Middle frontal gyrus (tissue), 1 donor: ENCODE data around the gene CALCOCO2.
A peak's percentile ranks its signal among the peaks of the same experiment; 100 is the strongest.
"Not testable (repeated sequence)": the region's sequence is repeated elsewhere in the genome, so short reads cannot be mapped to it uniquely, and the experiment has no call there.

Source experiments
- DNase-seq: peaks from one replicate; pipeline ENCODE4 v3.0.0-alpha.2; 2015; ENCODE audit warnings: low spot score; ENCODE audit errors: extremely low spot score

CALCOCO2 gene, protein sequence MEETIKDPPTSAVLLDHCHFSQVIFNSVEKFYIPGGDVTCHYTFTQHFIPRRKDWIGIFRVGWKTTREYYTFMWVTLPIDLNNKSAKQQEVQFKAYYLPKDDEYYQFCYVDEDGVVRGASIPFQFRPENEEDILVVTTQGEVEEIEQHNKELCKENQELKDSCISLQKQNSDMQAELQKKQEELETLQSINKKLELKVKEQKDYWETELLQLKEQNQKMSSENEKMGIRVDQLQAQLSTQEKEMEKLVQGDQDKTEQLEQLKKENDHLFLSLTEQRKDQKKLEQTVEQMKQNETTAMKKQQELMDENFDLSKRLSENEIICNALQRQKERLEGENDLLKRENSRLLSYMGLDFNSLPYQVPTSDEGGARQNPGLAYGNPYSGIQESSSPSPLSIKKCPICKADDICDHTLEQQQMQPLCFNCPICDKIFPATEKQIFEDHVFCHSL

DNA sequence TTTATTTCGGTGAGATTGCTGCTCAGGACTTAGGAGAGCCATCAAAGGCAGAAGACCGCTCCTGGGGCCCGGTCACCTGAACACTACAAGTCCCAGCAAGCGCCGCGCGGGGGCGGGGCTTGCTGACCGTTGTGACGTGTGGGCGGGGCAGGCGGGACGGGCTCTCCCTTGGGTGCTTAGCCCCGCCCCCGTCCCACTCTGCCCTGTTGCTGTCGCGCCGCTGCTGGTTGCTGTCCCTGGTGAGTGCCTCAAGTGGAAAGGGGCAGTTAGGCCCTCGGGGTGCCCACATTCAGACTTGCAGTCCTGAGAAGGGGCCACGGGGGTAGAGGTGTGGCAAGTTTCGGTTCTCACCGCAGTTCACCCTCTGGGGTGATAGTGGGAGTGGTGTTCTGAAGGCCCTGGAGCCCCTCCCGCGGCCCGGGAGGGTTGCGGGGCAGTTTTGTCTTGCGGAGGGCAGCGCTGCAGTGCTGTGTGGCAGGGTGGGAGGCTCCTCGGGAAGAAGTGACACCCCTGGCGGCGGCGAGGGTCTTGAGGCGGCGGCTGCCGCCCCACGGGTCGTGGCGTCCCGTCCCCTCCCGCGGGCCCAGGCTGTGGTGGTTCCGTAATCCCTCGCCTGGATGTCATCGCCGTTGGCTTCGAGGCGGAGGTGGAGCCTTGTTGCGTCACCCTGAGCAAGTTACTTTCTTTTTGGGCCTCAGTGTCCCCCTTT is at the start of gene CALCOCO2:
CALCOCO2 (plus strand) TSS at position 196 of the 709 bp plus-strand sequence. CDS start 10,673 bp downstream, outside the sequence.
- DNase-seq, result peak; percentile 96

DNA sequence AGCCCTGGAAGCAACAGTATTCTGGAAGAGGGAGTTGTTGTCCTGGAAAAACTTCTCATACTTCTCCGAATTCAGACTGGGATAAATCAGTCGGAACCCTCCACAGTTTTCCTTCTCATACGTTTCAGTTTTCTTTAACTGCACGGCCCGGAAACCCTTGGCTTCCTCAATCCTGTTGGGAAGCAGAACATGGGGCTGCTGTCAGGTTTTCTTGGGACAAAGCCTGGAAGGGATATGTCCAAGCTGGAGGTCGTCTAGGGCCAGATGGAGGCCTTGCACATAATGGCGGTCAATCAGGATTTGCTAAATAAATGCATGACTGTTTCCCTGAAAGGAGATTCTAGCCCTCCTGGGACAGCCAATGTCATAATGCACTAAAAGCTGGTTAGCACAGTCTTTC is 43.0 kb upstream of the CALCOCO2 start:
- DNase-seq, result no peak

DNA sequence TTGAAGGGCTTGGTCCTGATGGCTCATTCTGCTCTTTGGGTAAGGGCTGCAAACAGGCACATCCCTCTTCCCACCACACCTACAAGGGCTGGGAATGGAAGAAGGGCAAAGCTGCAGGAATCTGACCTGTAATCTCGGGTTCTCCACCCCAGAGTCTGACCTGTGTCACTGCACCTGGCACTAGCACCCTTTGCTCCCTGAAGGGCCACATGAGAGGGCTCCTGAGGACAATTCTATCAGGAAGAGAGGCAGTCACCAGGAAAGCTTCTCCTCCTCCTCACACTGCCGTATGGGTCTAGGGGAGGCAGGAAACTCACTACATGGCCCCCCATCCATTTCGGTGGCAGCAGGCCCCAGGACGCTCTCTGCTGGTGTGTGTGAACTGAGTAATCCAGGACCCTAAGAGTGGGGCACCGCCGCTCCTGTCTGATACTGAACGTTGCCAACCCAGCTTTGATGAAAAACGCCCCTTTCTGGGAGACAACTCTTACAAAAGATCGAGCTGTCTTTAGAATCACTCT is 40.2 kb upstream of the CALCOCO2 start:
- no peak for DNase-seq

DNA sequence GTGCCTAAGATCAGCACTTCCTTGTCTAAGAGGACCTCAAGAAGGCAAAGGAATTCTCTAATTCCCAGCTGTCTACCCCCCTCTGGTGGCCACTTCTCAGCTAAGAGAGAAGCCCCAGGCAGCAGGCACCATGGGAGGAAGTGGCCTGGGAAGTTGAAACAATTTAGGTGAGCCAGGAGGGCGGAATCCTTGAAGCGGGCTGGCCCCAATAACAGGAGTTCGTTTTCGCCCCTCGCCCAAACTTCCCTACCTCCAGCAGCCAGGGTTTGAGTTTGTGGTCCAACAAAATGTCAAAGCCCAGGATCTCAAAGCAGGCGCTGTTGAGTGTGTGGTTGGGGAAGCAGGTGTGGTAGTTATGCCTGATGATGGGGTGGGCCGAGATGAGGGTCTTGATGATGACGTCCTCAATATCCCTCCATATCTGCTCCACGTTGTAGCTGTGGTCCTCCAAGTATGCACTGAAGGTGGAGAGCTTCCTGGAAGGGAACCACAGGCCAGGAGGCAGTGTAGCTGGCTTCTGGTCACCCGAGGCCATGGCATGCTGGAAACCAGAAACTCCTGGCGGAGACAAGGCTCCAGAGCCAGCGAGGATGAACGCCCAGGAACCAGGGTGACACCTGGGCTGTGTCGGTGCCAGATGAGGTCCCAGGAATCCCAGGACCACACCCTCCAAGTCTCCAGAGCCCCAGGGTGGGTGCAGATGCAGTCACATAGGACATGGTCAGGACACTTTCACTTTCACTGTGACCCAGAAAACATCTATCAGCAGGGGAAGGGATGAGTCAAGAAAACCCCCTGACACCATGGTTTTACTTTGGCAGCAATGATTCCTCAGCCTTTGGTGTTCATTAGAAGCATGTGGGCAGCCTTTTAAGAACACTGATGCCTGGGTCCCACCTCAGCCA is 39.5 kb upstream of the CALCOCO2 start:
- DNase-seq, result peak; percentile 24

DNA sequence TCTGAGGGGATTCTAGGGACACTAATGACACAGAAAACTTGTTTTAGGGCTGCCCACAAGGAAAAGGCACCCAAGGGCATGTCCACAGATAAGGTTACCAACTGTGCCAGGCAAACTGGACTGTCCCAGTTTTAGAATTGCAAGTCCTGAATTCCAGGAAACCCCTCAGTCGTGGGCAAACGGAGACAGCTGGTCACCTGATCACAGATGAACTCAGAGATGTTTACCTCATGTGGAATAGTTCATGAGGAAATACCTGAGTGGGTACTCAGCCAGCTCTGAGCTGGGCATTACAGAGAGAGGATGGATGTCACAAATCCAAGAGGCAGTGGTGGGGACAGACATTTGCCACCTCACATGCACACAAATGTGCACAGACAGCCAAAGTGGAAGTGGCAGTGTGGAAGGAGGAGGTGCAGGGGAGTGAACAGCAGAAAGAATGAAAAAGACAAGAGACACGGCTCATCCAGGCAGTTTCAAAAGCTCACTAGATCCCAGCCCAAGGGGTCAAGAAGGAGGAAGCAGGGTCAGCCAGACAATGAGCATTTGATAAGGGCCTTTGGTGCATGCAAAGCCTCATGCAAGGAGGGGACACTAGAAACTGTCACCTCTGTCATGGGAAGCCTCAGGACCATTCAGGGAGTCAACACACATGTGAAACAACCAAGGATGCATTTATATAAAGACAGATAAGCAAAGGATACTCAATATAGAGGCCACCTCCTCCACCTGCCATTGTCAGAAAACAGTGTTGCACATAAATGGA is 38.6 kb upstream of the CALCOCO2 start:
- no peak for DNase-seq

DNA sequence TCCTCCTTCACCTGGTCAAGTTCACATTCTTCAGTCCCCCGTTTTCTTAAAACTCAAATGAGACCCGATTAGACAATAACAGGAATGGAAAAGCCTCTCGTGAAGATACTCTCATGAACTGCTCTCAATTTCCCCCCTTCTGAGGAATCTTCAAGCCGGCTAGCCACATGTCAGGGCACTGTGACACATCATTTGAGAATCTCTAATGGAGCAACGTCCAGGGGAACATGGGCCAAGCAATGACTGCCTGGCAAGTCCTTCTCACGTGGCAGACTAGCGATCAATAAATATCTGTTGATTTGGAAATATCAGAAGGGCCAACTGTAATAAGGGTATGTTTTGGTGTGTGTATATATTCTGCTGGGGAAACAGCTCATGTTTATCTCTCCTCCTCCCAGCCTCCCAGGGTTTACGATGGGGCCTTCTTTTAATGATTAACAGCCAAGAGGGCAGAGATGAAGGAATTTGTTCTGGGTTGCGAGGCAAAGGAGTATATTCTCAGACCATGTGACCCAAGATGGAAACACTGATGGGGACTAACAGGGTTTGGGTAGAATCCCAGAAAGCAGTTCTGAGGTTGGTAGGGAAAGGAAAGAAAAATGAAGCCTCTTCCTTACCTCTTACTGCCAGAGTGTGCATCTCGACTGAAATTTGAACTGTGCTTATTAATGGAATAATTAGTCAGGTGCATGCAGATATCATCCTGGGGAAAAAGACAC is 35.2 kb upstream of the CALCOCO2 start:
- no peak for DNase-seq

DNA sequence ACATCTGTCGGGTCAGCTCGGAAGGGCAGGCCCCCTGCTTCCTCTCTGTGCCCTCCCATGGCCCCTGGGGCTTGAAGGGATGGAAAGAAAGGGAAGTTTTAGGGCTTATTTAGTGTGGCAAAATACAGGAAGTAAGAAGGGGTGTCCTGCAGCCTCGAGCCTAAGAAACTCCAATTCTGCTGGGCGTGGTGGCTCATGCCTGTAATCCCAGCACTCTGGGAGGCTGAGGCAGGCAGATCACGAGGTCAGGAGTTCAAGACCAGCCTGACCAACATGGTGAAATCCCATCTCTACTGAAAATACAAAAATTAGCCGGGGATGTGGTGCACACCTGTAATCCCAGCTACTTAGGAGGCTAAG is 34.7 kb upstream of the CALCOCO2 start:
- not testable (repeated sequence) for DNase-seq

DNA sequence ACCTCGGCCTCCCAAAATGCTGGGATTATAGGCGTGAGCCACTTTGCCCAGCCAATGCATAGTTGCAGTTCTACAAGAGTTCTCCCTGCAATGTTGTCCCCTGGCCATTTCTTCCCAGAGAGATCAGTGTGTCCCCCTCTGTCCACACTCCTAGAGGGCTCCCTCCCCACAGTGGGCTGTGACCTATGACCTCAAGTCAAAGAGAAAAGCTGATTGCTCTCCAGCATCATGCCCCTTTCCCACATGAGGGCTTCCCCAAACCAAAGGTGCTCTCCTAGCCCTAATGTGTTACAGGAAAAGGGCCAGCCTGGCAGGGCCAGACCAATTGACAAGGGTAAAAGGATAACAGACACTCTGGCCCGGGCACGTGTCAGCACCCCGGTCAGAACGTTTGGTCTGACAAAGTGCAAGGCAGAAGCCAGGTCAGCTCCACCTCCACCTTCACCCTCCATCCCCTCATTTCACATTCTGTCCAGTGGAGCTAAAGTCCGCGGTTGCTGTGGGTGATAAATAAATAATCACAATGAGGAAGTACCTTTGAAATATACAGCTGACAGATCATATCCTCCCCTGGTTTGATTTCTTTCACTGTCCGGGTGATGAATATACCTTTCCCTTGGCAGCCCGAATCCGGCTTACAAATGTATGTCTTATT is 31.6 kb upstream of the CALCOCO2 start:
- no peak for DNase-seq

DNA sequence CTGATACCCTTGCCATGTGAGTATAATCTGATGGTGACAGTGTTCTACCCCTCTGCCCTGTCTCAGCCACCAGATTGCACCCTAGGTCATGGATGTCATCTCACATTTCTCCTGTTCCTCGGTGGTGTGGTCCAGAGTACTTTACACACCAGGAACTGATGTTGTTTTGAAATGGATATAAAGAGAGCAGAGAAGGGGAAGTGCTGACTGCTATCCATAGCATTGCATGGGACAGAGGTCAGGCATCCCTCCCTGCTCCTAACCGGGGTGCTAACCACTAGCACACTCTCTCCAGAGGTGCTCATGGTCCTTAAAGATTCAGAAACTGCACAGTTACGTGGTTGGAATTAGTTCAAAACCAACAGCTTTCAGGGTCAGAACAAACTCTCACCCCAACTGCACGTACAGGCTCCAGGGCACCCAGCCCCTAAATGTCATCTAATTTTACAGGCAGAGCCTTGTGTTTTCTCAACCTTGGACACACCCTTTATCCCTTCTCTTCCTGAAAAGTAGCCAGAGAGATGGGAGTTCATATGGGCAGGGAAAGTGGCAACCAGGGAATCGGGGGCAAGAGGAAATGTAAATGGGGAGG is 30.1 kb upstream of the CALCOCO2 start:
- no peak for DNase-seq

DNA sequence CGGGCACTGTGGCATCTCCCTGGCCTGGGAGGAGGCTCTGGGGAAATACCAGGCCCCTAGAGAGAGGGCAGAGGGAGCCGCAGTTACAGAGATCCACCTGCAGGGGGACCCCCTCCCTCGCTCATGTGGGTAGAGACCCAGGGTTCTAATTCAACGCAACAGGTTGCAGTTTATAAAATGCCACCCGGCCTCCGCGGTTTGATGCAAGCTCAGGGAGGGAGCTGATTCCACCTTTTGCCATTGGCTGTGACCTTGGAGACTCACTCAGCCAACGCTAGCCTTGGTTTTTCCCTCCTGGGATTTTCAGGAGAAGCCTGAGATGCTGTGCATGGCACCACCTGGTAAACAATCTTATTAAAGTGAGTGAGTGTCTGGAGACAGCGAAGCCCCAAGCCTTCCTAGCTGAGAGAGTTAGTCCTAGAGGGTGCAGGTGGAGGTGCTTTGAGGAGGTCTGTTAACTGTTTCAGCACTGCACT is 25.9 kb upstream of the CALCOCO2 start:
- no peak for DNase-seq

DNA sequence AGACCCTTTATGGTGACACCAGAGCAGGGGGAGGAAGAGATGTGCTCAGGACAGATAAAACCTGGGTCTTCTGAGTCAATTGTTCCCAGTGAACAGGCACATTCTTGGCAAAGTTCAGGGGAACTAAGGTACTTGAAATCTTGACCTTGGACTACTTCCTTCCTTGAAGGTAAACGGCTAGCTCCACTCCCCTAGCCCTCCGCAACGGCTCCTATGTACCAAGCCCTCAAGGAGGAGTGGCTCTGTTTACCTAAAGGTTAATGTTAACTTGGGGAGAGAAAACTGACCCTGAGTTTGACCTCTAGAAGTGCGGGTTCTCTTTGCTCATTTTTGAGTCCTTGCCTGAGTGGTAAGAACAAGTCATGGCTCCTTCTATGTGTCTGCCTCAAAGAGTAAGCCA is 21.7 kb upstream of the CALCOCO2 start:
- DNase-seq, result no peak

DNA sequence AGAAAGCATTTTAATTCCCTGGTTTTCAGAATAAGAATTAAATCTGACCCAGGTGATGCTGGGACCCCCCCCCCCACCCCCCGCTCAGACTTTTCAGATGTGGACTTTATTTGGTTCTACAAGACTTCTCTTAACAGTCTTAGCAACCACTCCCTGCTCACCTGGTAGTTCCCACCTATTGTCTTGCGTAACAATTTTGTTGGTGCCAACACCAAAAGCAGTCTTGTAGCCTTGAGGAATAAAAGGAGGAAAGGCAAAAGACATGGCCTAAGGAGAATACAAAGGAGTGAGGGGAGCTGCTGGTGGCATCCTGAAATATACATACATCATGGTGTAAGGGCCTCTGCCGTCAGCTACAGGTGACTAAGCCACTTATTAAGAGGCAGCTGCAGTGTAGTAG is 18.8 kb upstream of the CALCOCO2 start:
- no peak for DNase-seq

DNA sequence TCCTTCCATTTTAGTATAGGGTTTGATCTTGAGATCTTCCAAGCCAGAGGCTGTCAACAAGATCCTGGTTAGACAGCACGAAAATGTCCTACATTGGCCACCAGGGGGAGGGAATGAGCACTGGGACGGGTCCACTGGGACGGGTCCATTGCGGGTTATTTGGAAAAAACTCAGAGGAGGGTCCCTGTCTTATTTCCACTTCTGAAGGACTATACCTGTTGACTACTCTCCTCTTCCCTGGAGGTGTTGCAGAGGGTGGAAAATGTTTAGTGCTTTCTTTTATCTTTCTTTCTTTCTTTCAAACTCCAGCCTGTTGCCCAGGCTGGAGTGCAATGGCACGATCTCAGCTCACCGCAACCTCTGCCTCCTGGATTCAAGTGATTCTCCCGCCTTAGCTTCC is 16.3 kb upstream of the CALCOCO2 start:
- DNase-seq, result no peak

DNA sequence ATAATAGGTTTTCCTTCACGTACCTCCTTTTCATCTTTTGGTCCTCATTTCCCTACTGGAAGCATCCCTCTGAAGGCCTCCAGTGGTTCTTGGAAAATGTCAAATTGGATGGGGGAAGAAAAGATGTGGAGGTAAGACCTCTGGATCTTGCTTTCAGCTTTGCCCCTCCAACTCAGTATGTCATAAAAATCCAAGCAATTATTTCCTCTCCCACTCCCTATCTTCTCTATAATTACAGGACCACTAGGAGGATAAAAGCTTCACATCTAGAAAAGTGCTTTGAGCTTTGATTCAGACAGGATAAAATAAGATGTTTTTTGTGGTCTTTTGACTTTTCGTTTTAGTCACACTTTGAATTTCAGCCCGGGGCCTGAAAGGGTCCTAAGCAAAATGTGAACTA is 15.5 kb upstream of the CALCOCO2 start:
- no peak for DNase-seq

DNA sequence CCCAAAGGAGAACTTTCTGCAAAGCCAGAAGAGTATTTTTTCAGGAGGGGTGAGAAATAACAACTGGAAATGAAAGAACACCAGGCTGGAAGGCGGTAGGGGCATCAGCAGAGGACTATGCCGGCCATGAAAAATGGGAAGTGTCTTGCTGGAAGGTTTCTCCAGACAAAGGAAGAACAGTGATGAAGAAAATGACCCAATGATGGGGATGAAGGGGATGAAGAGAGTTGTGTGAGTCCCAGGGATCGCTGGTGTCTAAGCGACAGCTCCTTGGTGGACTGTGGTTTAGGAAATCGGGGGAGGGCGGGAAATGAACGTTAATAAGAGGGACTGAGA is 14.4 kb upstream of the CALCOCO2 start:
- no peak for DNase-seq

DNA sequence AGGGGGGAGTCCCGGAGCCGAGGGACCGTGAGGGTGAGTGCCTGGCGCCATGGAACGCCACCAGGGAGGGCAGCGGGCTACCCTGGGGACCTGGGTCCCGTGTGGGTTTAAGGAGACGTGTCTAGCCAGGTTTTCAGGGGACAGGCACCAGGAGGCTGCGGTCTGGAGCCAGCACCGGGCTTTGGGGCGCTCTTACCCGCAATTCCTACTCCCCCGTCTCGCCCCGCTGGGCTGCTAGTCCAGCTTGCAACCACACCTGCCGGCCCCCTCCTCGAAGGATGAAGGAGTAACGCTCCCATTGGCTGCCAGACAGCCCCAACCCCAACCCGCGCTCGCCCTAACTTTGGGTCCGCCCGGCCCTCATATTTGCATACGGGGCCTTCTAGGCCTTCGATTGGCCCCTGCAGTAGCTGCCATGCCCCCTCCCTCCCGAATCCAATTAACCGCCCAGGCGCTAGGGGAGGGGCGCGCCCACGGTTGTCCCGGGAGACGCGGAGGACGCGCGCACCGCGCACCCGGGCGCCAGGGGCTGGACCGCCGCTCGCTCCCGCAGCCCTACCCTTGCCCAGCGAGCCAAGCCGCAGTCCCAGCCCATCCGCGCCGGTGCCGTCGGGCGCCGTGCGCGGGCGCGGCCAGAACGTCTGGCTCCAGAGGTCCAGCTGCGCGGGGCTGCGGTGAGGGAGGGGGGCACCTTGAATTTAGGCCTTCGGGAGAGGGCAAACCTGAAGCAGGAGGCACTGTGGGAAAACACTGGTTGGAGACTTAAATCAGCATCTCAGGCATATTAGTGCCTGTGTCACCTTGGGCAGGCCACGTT is 13.9 kb upstream of the CALCOCO2 start, which contains the start of gene TTLL6:
TTLL6 (minus strand) TSS at position 456 of the 817 bp plus-strand sequence; CDS start at position 299, 157 bp downstream.
- DNase-seq, result no peak

DNA sequence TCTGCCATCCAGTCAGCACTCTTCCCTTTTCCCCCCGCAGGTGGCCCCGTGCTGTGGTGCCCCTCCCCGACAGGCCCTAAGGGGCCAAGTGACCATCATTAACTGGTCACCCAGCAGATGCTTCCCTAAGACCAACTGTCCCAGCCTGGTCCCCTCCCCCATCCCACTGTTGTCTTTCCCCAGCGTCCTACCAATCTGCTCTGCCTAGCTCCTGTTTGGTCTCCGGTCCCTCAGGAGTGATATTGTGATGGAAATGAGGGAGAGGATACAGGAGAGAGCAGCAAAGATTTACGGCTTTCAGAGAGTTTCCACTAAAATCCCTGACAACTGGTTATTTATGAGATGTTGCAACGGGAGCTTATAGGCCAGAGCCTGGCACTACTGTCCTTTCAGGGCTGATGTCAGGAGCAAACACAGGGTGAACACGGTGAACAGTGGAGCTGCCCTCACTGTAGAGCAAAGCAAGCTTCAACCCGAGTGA is 12.4 kb upstream of the CALCOCO2 start:
- DNase-seq, result no peak

DNA sequence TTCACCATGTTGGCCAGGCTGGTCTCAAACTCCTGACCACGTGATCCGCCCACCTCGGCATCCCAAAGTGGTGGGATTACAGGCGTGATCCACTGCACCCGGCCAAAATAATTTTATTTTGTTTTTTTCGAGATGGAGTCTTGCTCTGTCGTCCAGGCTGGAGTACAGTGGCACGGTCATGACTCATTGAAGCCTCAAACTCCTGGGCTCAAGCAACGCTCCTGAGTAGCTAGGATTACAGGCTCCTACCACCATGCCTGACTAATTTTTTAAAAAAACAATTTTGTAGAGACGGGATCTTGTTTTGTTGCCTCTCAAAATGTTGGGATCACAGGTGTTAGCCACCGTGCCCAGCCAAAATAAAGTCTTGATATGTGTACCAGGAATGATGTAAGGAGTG is 11.4 kb upstream of the CALCOCO2 start:
- no peak for DNase-seq
